Body of pancreas (tissue), 4 donors: Measurements from ENCODE around the gene MRI1.

ENCODE experiments used
- POLR2A ChIP-seq, 3 donors: fragments of 450-650 bp; IDR thresholded peaks; one replicate each; pipeline ENCODE4 v1.6.1; 2016; ENCODE audit warnings: antibody characterized with exemption in 3 of 3, mild to moderate bottlenecking in 2 of 3
- TF ChIP-seq, protein P1 (sequence below), 7 experiments: fragments of 450-650 bp in 4 of 7; fragments of 200-600 bp in 3 of 7; sonication (generic) in 3 of 7; IDR thresholded peaks; one replicate each; pipeline ENCODE4 v1.5.1; 2016 to 2019; ENCODE audit warnings: antibody characterized with exemption in 7 of 7

DNA sequence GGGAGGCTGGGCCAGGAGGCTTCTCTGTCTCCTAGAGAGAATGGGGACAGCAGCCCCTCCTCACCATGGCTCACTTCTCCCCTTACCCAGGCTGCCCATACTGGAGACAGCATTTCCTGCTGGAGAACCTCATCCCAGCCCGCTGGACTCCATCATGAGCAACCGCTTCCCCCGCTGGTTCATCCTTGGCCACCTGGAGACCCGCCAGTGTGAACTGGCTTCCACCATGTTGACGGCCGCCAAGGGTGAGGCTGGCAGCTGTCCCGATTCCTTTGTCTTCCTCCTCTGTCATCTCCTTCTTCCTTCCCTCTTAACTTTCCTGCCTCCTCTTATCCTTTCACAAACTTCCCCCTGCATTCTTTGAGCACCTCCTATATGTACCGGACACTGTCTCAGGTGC is 58.9 kb downstream of the MRI1 start:
- TF ChIP-seq, protein P1, sequence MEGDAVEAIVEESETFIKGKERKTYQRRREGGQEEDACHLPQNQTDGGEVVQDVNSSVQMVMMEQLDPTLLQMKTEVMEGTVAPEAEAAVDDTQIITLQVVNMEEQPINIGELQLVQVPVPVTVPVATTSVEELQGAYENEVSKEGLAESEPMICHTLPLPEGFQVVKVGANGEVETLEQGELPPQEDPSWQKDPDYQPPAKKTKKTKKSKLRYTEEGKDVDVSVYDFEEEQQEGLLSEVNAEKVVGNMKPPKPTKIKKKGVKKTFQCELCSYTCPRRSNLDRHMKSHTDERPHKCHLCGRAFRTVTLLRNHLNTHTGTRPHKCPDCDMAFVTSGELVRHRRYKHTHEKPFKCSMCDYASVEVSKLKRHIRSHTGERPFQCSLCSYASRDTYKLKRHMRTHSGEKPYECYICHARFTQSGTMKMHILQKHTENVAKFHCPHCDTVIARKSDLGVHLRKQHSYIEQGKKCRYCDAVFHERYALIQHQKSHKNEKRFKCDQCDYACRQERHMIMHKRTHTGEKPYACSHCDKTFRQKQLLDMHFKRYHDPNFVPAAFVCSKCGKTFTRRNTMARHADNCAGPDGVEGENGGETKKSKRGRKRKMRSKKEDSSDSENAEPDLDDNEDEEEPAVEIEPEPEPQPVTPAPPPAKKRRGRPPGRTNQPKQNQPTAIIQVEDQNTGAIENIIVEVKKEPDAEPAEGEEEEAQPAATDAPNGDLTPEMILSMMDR (IDR thresholded peaks at IDR 0.05) = no peak
- TF ChIP-seq POLR2A (IDR thresholded peaks at IDR 0.05) = no peak
